Measurements from ENCODE around the gene STK17A. TPM values are rescaled to one million over a fixed set of nuclear protein-coding genes. Genes with fewer than 3 reads are reported as not detected.

Gene STK17A
- total RNA-seq, 1 experiment from 2014 or later, result 9.8 TPM

GRCh38 chr7:43621729-43622448 is 39.0 kb downstream of the STK17A start:
- Histone ChIP-seq H2BK120ac (ENCODE audit: low read depth, low read length, poor library complexity, severe bottlenecking) (no peak overlapping the region), H3K56ac (ENCODE audit: insufficient read length, low read depth, low read length) (no peak overlapping the region), H2BK12ac (ENCODE audit: insufficient read length, low read depth, low read length) (no peak overlapping the region), H3K79me1 (ENCODE audit: insufficient read depth, low read depth, low read length, poor library complexity, severe bottlenecking) (no peaks in the 10 kb centered on the region), H3K23ac (ENCODE audit: insufficient read length, low read depth, low read length) (no peak overlapping the region), H3K9ac (ENCODE audit: extremely low read depth, insufficient read length, low read length) (no peak overlapping the region), H4K20me1 (ENCODE audit: control insufficient read depth, insufficient read depth, insufficient read length) (no peaks in the 10 kb centered on the region), H3K14ac (ENCODE audit: insufficient read depth, low read length) (no peak overlapping the region), H3K27ac (ENCODE audit: insufficient read length, low read depth, low read length) (no peak overlapping the region), H3K18ac (ENCODE audit: insufficient read length, low read depth, low read length) (no peak overlapping the region), H4K91ac (ENCODE audit: insufficient read length, low read depth, low read length) (no peak overlapping the region), H3K23me2 (ENCODE audit: insufficient read length, low read depth, low read length, poor library complexity, severe bottlenecking) (peaks cover 2% of the 10 kb centered on the region), H2BK5ac (ENCODE audit: insufficient read length, low read length) (no peak overlapping the region), H4K5ac (ENCODE audit: insufficient read length, low read depth, low read length) (no peak overlapping the region), H3K27me3 (ENCODE audit: insufficient read depth, low read length) (no peaks in the 10 kb centered on the region), H2AK5ac (ENCODE audit: insufficient read length, low read length) (no peak overlapping the region), H3K4me1 (ENCODE audit: insufficient read depth, low read length) (no peaks in the 10 kb centered on the region; the same call in 1 of the 2 replicates), H4K8ac (replicated peaks; ENCODE audit: insufficient read length, low read depth, low read length) (no peak overlapping the region), H3K9me3 (ENCODE audit: control insufficient read depth, low read depth, low read length) (no peaks in the 10 kb centered on the region), H3K4ac (ENCODE audit: low read depth, low read length) (no peak overlapping the region), H3T11ph (ENCODE audit: low read length) (no peak overlapping the region), H2BK20ac (ENCODE audit: low read depth, low read length, poor library complexity, severe bottlenecking) (no peak overlapping the region), H2AFZ (ENCODE audit: low read length) (no peak overlapping the region), H2BK15ac (ENCODE audit: low read depth, low read length) (no peak overlapping the region), H3K79me2 (ENCODE audit: insufficient read depth, low read length) (no peaks in the 10 kb centered on the region), H3K4me2 (ENCODE audit: insufficient read depth, insufficient read length, low read length) (no peak overlapping the region)
- 100% methylated on average over 1 of the region's 5 CpGs for WGBS (ENCODE audit: extremely low coverage, insufficient read length, low lambda C conversion rate)
- H3K9me3 Mint-ChIP-seq, result no peaks in the 10 kb centered on the region
- no peak for TF ChIP-seq CTCF (conservative IDR thresholded peaks at IDR 0.05)
- DNase-seq, result no peak
- peaks cover 3 to 6% of the 10 kb centered on the region in 2 experiments for H3K4me1 Mint-ChIP-seq
- H3K27me3 Mint-ChIP-seq (ENCODE audit: low read depth), result no peaks in the 10 kb centered on the region
- peaks cover 0 to 20% (median 10%) of the 10 kb centered on the region in 3 experiments; a peak in 5 of 7 replicates for H3K36me3 Mint-ChIP-seq (ENCODE audit: insufficient read depth in 1 of 3, low read depth in 3 of 3)
- H3K27ac Mint-ChIP-seq, result no peak overlapping the region
- H3K4me3 Mint-ChIP-seq, result no peak overlapping the region

Measured in H9 (cell line).